ENCODE measurements around the gene CD7.

DNA sequence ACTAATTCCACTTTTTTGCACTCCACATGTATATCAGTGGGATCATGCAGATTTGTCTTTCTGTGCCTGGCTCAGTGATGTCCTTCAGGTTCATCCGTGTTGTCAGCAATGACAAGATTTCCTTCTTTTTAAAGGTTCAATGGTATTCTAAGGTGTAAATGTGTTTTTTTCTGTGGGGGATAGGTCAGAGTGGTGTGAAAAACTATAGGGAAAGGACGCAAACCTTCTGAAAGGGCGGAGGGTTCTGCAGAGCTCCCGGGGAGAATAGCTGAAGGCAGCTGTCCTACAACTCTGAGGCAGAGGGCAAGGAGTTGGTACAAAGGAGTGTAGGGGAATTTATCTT, 22.0 kb downstream of the CD7 start:
- no peak for TF ChIP-seq CTCF (IDR thresholded peaks at IDR 0.05)
- TF ChIP-seq EZH2 (IDR thresholded peaks at IDR 0.05; ENCODE audit: borderline replicate concordance, insufficient read depth, low read depth, low read length, poor library complexity, severe bottlenecking): no peak
